ENCODE data around the gene PRR23A.

Gene PRR23A

GRCh38 chr3:138964923-138965322 lies 41.1 kb downstream of the PRR23A start:
- Histone ChIP-seq H3K4me1 (peaks cover 0 to 6% (median 0%) of the 10 kb centered on the region in 4 donors), H3K27me3 (peaks cover 0 to 33% of the 10 kb centered on the region in 2 donors), H3K9me3 (peaks cover 5 to 20% (median 10%) of the 10 kb centered on the region in 3 donors), H3K4me3 (no peak overlapping the region), H3K36me3 (no peaks in the 10 kb centered on the region), H3K27ac (no peak overlapping the region)
- DNase-seq, result no peak
- TF ChIP-seq CTCF (IDR thresholded peaks at IDR 0.05), result no peak
- intact Hi-C loops (cut with DNase I; ENCODE audit: low total_unique reads), result no loop called here

DNA sequence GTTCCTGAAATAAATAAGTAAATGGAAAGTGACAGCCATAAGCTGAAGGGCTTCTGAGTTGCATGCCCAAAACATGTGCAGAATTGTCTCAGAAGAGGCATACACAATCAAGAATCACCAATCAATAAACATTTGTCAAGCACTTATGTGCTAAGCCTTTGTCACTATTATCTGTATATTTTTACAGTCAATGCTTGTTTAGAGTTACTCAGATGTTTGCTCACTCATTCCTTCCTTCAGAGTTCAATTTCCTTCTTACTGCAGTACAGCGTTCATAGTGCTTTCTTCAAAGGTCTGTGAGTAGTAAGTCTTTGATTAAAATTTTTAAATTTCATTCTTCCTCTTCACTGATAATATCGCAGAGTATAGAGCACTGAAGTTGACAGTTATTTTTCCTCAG lies 41.8 kb downstream of the PRR23A start:
- TF ChIP-seq CTCF (IDR thresholded peaks at IDR 0.05), result no peak
- no peaks in the 10 kb centered on the region for H3K36me3 ChIP-seq
- no peak overlapping the region for H3K4me3 ChIP-seq
- H3K4me1 ChIP-seq, result peaks cover 0 to 6% (median 0%) of the 10 kb centered on the region in 4 donors
- H3K27ac ChIP-seq, result no peak overlapping the region
- H3K27me3 ChIP-seq, result peaks cover 0 to 36% of the 10 kb centered on the region in 2 donors
- intact Hi-C loops (cut with DNase I; ENCODE audit: low total_unique reads), result no loop called here
- peaks cover 5 to 20% (median 10%) of the 10 kb centered on the region in 3 donors for H3K9me3 ChIP-seq
- DNase-seq, result no peak

- TF ChIP-seq CTCF (IDR thresholded peaks at IDR 0.05), result no peak
- H3K27me3 ChIP-seq, result peaks cover 0 to 42% of the 10 kb centered on the region in 2 donors
- H3K4me3 ChIP-seq, result no peak overlapping the region
- H3K4me1 ChIP-seq, result peaks cover 0 to 6% (median 0%) of the 10 kb centered on the region in 4 donors
- peaks cover 5 to 20% (median 10%) of the 10 kb centered on the region in 3 donors for H3K9me3 ChIP-seq
- DNase-seq, result no peak
- no peaks in the 10 kb centered on the region for H3K36me3 ChIP-seq
- intact Hi-C loops (cut with DNase I; ENCODE audit: low total_unique reads), result no loop called here
- no peak overlapping the region for H3K27ac ChIP-seq
Observed at GRCh38 chr3:138962854-138963560, 43.1 kb downstream of the PRR23A start.

DNA sequence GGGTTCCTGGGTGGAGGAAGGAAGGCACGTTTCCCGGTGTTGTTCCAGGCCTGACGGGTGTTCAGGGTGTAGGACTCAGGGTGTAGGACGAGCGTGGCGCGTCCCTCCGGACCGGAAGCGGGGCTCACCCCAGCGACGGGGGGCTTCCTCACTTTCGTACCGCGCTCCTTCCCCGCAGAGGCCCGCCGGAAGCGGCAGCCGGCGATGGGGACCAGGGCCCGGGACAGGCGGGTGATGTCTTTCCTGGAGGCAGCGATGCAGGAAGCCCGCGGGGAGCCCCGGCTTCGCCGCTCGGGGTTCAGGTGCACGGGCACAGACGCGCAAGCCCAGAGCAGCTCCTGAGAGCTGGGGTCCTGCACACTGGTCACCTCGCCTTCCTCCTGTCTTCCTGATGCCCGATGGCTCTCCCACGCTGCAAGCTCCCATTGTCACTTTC lies 45.6 kb downstream of the PRR23A start:
- DNase-seq, result no peak
- peaks cover 0 to 11% (median 4%) of the 10 kb centered on the region in 3 donors for H3K9me3 ChIP-seq
- H3K36me3 ChIP-seq, result no peaks in the 10 kb centered on the region
- TF ChIP-seq CTCF (IDR thresholded peaks at IDR 0.05), result no peak
- no peak overlapping the region for H3K27ac ChIP-seq
- H3K4me1 ChIP-seq, result peaks cover 0 to 6% (median 0%) of the 10 kb centered on the region in 4 donors
- peaks cover 0 to 48% of the 10 kb centered on the region in 2 donors for H3K27me3 ChIP-seq
- intact Hi-C loops (cut with DNase I; ENCODE audit: low total_unique reads), result no loop called here
- no peak overlapping the region for H3K4me3 ChIP-seq

Data from tibial artery (tissue), 4 donors.